ENCODE measurements around the gene TMPRSS12. TPM values are rescaled to one million over a fixed set of nuclear protein-coding genes. Genes with fewer than 3 reads are reported as not detected.
"Not testable (repeated sequence)": the region's sequence is repeated elsewhere in the genome, so short reads cannot be mapped to it uniquely, and the experiment has no call there.

The TMPRSS12 gene
- total RNA-seq, result not detected
- under 1 TPM; 0.12 to 0.19 TPM for polyA plus RNA-seq (ENCODE audit: insufficient read length in 2 of 2)
- long read RNA-seq, donor 1, result 0 reads
- long read RNA-seq, donor 2, result 0 reads
- long read RNA-seq, donor 3, result 0 reads
- long read RNA-seq, donor 4, result 0 reads

GRCh38 chr12:50842637-50843493 lies at the start of gene TMPRSS12:
Gene TMPRSS12 (plus strand): TSS chr12:50842926. CDS start chr12:50842965, 39 bp downstream.
- peak within 1 kb of the TSS; percentile 37 for H3K4me3 ChIP-seq (ENCODE audit: low read depth, low read length)
- 39% methylated on average over 18 of the region's 36 CpGs for WGBS (ENCODE audit: insufficient coverage)

DNA sequence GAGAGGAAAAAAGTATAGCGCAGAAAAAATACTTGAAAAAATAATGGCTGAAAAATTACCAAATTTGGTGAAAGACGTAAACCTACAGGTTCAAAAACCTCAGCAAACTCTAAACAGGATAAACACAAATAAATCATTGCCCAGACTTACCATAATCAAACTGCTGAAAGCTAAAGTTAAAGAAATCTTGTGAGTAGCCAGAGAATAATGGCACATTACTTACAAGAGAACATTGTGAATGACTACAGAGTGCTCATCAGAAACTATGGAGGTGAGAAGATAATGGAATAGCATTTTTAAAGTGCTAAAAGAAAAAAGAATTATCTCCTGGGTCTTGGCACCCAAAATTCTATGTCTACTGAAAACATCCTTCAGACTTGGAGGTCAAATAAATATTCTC lies 42.8 kb upstream of the TMPRSS12 start:
- no peaks in the 10 kb centered on the region for H3K4me1 ChIP-seq (ENCODE audit: control insufficient read depth, insufficient read depth, low read length)
- no peaks in the 10 kb centered on the region for H3K27me3 ChIP-seq (ENCODE audit: control insufficient read depth, insufficient read depth, low read length)
- no peak for DNase-seq (ENCODE audit: low read depth in 4 of 6, low spot score in 6 of 6)
- no peak overlapping the region for H3K4me3 ChIP-seq (ENCODE audit: low read depth, low read length)
- no peak overlapping the region for H3K27ac ChIP-seq (ENCODE audit: low read depth, low read length)
- peaks cover 30% of the 10 kb centered on the region for H3K36me3 ChIP-seq (ENCODE audit: control insufficient read depth, insufficient read depth, low read length)
- WGBS (ENCODE audit: insufficient coverage), result no CpG with 5 or more reads among the region's 2 CpGs
- peaks cover 12% of the 10 kb centered on the region for H3K9me3 ChIP-seq (ENCODE audit: control insufficient read depth, insufficient read depth, low read length)

More at GRCh38 chr12:50842637-50843493, at the start of gene TMPRSS12:
- no peaks in the 10 kb centered on the region for H3K36me3 ChIP-seq (ENCODE audit: control insufficient read depth, insufficient read depth, low read length)
- peaks cover 3% of the 10 kb centered on the region for H3K27me3 ChIP-seq (ENCODE audit: control insufficient read depth, insufficient read depth, low read length)
- peak in 2 of 6 donors; percentile 23 to 35 for DNase-seq (ENCODE audit: low read depth in 4 of 6, low spot score in 6 of 6)
- H3K9me3 ChIP-seq (ENCODE audit: control insufficient read depth, insufficient read depth, low read length), result no peaks in the 10 kb centered on the region
- no peak within 1 kb of the TSS for H3K27ac ChIP-seq (ENCODE audit: low read depth, low read length)
- peaks cover 7% of the 10 kb centered on the region for H3K4me1 ChIP-seq (ENCODE audit: control insufficient read depth, insufficient read depth, low read length)

GRCh38 chr12:50803230-50803875 lies 39.4 kb upstream of the TMPRSS12 start:
- WGBS (ENCODE audit: insufficient coverage), result no CpG with 5 or more reads among the region's 2 CpGs
- Histone ChIP-seq H3K36me3 (ENCODE audit: control insufficient read depth, insufficient read depth, low read length) (peaks cover 21% of the 10 kb centered on the region), H3K9me3 (ENCODE audit: control insufficient read depth, insufficient read depth, low read length) (peaks cover 12% of the 10 kb centered on the region), H3K27ac (ENCODE audit: low read depth, low read length) (no peak overlapping the region), H3K4me3 (ENCODE audit: low read depth, low read length) (no peak overlapping the region), H3K27me3 (ENCODE audit: control insufficient read depth, insufficient read depth, low read length) (no peaks in the 10 kb centered on the region), H3K4me1 (ENCODE audit: control insufficient read depth, insufficient read depth, low read length) (no peaks in the 10 kb centered on the region)
- no peak for DNase-seq (ENCODE audit: low read depth in 4 of 6, low spot score in 6 of 6)

DNA sequence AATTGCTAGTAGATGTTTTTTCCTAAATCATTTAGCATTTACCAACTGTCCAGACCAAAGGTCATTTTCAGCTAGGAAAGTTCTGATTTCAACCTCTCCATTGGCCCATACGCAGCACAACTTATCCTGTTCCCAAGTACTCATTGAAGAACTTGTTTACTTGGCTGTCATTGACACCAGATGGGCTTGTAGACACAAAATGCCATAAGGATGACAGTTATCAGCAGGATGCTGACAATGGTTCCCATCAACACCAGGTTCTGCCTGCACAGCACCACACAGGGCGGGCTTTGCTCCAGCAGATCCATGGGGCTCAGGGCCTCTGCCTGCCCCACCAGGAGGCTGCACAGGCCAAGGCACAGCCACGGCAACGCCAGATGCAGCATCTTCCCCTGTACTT lies 36.5 kb upstream of the TMPRSS12 start:
- peak in 1 of 6 donors; percentile 37 for DNase-seq (ENCODE audit: low read depth in 4 of 6, low spot score in 6 of 6)
- WGBS (ENCODE audit: insufficient coverage), result 87% methylated on average over 2 of the region's 4 CpGs
- Histone ChIP-seq H3K4me1 (ENCODE audit: control insufficient read depth, insufficient read depth, low read length) (no peaks in the 10 kb centered on the region), H3K9me3 (ENCODE audit: control insufficient read depth, insufficient read depth, low read length) (no peaks in the 10 kb centered on the region), H3K27ac (ENCODE audit: low read depth, low read length) (no peak overlapping the region), H3K27me3 (ENCODE audit: control insufficient read depth, insufficient read depth, low read length) (no peaks in the 10 kb centered on the region), H3K4me3 (ENCODE audit: low read depth, low read length) (no peak overlapping the region), H3K36me3 (ENCODE audit: control insufficient read depth, insufficient read depth, low read length) (peaks cover 22% of the 10 kb centered on the region)

DNA sequence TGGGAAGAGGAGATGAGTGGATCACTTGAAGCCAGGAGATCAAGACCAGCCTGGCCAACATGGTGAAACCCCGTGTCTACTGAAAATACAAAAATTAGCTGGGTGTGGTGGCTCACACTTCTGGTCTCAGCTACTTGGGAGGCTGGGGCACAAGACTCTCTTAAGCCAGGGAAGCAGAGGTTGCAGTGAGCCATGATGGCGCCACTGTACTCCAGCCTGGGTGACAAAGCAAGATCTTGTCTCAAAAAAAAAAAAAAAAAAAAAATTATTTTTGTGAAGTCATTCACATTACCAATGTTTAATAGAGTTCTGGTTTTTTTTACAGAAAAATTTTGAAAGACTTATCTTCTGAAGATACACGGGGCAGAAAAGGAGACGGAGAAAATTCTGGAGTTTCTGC lies 33.6 kb upstream of the TMPRSS12 start:
- H3K4me1 ChIP-seq (ENCODE audit: control insufficient read depth, insufficient read depth, low read length); DNase-seq (ENCODE audit: low read depth in 4 of 6, low spot score in 6 of 6); H3K4me3 ChIP-seq (ENCODE audit: low read depth, low read length); H3K27me3 ChIP-seq (ENCODE audit: control insufficient read depth, insufficient read depth, low read length); H3K27ac ChIP-seq (ENCODE audit: low read depth, low read length); H3K9me3 ChIP-seq (ENCODE audit: control insufficient read depth, insufficient read depth, low read length): not testable (repeated sequence)
- WGBS (ENCODE audit: insufficient coverage), result no CpG with 5 or more reads among the region's 4 CpGs
- H3K36me3 ChIP-seq (ENCODE audit: control insufficient read depth, insufficient read depth, low read length), result peaks cover 26% of the 10 kb centered on the region

GRCh38 chr12:50814921-50815320 lies 27.8 kb upstream of the TMPRSS12 start:
- H3K27ac ChIP-seq (ENCODE audit: low read depth, low read length); DNase-seq (ENCODE audit: low read depth in 4 of 6, low spot score in 6 of 6); H3K27me3 ChIP-seq (ENCODE audit: control insufficient read depth, insufficient read depth, low read length); H3K4me1 ChIP-seq (ENCODE audit: control insufficient read depth, insufficient read depth, low read length); H3K9me3 ChIP-seq (ENCODE audit: control insufficient read depth, insufficient read depth, low read length); H3K4me3 ChIP-seq (ENCODE audit: low read depth, low read length): not testable (repeated sequence)
- WGBS (ENCODE audit: insufficient coverage), result 98% methylated on average over 5 of the region's 7 CpGs
- H3K36me3 ChIP-seq (ENCODE audit: control insufficient read depth, insufficient read depth, low read length), result peaks cover 29% of the 10 kb centered on the region

DNA sequence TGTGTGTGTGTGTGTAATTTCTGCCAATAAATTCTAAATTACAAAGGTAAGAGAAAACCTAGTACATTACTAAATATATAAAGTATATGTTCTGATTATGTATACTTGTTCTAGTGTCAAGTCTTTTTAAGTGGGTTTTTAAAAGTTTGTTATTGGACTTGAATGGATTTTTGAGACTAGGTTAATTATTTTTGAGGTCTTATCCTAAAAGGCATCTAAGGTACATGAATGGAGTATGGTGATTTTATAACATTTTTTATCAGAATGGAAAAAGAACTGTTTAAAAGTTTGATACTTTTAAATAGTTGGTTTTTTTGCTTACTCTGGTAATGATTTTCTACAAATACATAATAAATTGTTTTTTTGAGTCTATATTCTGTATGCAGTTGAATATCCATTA lies 22.5 kb upstream of the TMPRSS12 start:
- H3K9me3 ChIP-seq (ENCODE audit: control insufficient read depth, insufficient read depth, low read length), result no peaks in the 10 kb centered on the region
- no peaks in the 10 kb centered on the region for H3K27me3 ChIP-seq (ENCODE audit: control insufficient read depth, insufficient read depth, low read length)
- H3K4me1 ChIP-seq (ENCODE audit: control insufficient read depth, insufficient read depth, low read length), result no peaks in the 10 kb centered on the region
- H3K4me3 ChIP-seq (ENCODE audit: low read depth, low read length), result no peak overlapping the region
- H3K27ac ChIP-seq (ENCODE audit: low read depth, low read length), result no peak overlapping the region
- H3K36me3 ChIP-seq (ENCODE audit: control insufficient read depth, insufficient read depth, low read length), result peaks cover 19% of the 10 kb centered on the region
- DNase-seq (ENCODE audit: low read depth in 4 of 6, low spot score in 6 of 6), result no peak

GRCh38 chr12:50822082-50822481 lies 20.6 kb upstream of the TMPRSS12 start:
- H3K36me3 ChIP-seq (ENCODE audit: control insufficient read depth, insufficient read depth, low read length), result peaks cover 4% of the 10 kb centered on the region
- 100% methylated on average over 1 of the region's 1 CpG for WGBS (ENCODE audit: insufficient coverage)
- no peaks in the 10 kb centered on the region for H3K4me1 ChIP-seq (ENCODE audit: control insufficient read depth, insufficient read depth, low read length)
- H3K27ac ChIP-seq (ENCODE audit: low read depth, low read length), result no peak overlapping the region
- no peak for DNase-seq (ENCODE audit: low read depth in 4 of 6, low spot score in 6 of 6)
- H3K4me3 ChIP-seq (ENCODE audit: low read depth, low read length), result no peak overlapping the region
- no peaks in the 10 kb centered on the region for H3K27me3 ChIP-seq (ENCODE audit: control insufficient read depth, insufficient read depth, low read length)
- H3K9me3 ChIP-seq (ENCODE audit: control insufficient read depth, insufficient read depth, low read length), result no peaks in the 10 kb centered on the region

- H3K4me1 ChIP-seq (ENCODE audit: control insufficient read depth, insufficient read depth, low read length); H3K4me3 ChIP-seq (ENCODE audit: low read depth, low read length); H3K9me3 ChIP-seq (ENCODE audit: control insufficient read depth, insufficient read depth, low read length); H3K27me3 ChIP-seq (ENCODE audit: control insufficient read depth, insufficient read depth, low read length); H3K27ac ChIP-seq (ENCODE audit: low read depth, low read length); DNase-seq (ENCODE audit: low read depth in 4 of 6, low spot score in 6 of 6); H3K36me3 ChIP-seq (ENCODE audit: control insufficient read depth, insufficient read depth, low read length): not testable (repeated sequence)
- WGBS (ENCODE audit: insufficient coverage), result 97% methylated on average over 5 of the region's 11 CpGs
These were observed 19.0 kb upstream of the TMPRSS12 start for GRCh38 chr12:50823724-50824123.
